HG03460 (cell line): ENCODE measurements around the gene ROGDI.

Source experiments
- ATAC-seq: cut with Tn5 transposase; IDR thresholded peaks from one replicate; pipeline ENCODE4 v1.9.1; 2021; ENCODE audit not compliant: unreplicated experiment

ROGDI gene, protein sequence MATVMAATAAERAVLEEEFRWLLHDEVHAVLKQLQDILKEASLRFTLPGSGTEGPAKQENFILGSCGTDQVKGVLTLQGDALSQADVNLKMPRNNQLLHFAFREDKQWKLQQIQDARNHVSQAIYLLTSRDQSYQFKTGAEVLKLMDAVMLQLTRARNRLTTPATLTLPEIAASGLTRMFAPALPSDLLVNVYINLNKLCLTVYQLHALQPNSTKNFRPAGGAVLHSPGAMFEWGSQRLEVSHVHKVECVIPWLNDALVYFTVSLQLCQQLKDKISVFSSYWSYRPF

DNA sequence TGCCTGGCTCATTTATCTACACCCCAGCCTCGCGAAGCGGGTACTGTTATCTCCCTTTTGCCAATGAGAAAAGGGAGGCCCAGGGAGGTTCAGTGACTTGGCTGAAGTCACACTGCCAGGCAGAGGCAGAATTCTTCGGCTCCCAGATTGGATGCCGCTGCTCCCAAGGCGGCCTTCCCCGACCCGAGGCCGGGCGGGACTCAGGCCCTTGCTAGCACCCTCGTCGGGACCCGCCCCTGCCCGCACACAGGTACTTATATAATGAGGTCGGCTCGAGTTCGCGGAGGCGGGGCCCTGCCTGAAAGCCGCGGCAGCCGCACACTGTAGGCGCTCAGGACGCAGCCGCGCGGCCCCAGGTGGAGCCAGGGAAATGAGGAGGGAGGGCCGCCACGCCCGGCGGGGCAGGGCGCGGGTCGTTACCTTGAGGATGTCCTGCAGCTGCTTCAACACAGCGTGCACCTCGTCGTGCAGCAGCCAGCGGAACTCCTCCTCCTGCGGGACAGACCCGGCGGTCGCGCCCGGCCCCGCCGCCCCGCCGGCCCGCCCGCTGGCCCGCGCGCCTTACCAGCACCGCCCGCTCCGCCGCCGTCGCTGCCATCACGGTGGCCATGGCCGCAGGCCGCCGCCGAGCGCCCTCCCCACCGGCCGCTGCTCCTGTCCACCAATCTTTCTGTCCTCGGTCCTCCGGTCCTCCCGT, at the start of gene ROGDI:
TSS of gene ROGDI (minus strand) at position 672 of the 697 bp plus-strand sequence. CDS start at position 610, 62 bp downstream.
- ATAC-seq: peak; percentile 55

DNA sequence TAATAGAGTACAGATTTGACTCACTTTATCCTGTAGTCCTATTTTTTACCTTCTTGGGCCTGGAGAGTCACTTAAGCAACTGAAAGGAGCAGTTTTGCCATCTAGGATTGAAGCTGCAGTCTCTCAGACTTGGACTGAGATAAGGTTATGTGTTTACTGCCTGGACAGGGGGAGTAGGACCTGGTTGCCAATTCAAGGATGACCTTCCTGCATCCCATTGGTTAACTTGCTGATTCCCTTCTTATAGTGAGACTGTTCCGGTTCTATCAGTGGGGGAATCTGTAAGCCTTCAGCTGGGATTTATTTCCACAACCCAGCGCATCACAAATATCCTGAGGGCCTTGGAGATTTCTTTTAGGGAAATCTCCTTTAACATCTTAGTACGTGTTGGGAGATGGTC, 47.8 kb upstream of the ROGDI start:
- ATAC-seq: no peak

DNA sequence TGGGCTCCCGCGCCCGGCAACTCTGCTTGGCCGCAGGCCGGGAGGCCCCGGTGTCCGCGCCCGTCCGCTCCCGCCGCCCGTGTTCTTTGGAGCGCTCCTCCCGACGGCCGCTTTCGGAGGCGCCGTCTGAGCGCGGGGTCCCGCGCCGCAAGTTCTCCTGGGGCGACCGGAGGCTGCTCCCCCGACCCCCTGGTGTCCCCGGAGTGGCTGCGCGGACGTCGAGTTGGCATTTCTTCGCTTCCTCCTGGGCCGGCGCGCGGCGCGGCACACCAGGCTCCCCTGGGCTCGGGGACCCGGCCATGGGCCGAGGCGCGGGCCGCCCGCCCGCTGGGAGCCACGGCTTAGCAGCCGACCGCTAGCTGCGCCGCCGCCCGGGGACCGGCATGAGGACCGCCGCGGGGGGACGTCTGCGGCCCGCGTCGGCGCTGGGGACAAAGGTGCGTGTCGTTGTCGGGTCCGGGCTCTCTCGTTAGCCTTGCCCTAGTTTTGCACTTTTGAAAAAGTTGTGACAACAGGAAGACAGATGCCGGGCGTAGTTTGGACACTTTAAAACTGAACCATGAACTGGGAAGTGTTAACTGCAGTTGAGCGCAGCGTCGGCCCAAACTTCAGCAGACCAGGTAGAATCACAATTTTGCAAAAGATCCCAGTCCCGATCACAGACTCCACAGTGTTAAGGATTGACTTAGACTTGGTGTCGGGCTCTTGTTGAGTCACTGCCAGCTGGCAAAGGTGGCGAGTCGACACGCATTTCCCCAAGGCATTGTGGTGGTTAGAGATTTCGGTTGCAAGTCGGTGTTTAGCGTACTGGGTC, 45.5 kb upstream of the ROGDI start:
- peak; percentile 19 for ATAC-seq

DNA sequence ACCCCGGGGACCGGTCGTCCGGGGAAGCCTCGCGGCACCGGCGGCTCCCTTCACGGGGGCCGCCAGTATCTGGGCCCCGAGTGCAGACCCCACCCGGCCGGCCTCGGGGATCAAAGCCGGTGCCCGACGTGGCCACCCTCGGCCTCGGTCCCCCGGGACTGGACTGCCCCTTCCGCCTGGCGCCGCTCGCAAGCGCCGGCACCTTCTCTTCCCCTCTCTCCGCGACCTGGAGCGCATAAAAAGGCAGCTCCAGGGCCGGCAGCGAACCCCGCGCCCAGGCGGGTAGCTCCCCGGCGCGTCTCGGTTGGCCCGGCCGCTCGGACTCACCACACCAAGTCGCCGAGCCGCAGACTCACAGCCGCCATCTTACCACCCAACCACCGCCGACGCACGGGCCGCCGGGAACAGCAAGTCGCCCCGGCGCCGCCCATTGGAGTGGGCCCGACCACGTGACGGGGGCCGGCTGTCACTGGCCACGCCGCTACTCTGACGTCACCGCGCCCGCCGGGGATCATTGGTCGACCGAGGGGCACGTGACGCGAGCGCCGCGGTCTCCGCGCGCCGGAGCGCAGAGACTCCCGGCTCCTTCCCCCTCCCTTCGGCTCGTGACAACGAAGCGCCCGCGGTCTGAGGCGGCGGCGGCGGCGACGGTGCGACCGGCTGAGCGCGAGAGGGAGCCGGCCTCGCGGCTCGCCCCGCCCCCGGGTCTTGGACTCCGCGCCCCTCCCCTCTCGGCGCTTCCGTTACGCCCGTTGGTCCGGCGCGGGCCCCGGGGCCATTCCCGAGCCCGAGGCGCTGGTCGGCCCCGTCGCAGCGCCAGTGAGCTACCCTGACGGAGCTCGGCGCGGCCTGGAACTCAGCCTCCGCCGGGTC, 44.7 kb upstream of the ROGDI start, which contains the start of the genes GLYR1 and UBN1:
TSS of gene GLYR1 (minus strand) at position 388 of the 873 bp plus-strand sequence. CDS start at position 365, 23 bp downstream.
TSS of gene UBN1 (plus strand) at position 581 of the 873 bp plus-strand sequence. CDS start 5,437 bp downstream, outside the sequence.
- peak; percentile 83 for ATAC-seq

DNA sequence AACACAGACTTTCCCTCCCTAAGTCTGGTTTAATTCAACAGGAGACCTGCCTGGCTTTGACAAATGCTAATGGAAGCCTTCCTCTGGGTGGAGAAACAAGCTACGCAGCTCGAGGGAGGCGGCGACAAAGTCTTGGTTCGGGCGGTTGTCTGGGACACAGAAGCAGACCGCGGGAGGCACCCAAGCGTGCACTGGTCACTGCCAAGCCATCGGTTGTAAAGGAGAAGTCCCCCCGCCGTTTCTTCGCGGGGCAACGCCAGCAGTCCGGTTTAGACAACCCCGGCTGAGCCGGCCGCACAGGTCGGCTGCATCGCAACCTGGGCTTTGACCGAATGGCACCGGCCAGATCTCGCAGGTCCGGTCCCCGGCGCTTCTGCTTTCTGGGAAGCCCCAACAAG, 44.1 kb upstream of the ROGDI start:
- ATAC-seq: peak; percentile 20

DNA sequence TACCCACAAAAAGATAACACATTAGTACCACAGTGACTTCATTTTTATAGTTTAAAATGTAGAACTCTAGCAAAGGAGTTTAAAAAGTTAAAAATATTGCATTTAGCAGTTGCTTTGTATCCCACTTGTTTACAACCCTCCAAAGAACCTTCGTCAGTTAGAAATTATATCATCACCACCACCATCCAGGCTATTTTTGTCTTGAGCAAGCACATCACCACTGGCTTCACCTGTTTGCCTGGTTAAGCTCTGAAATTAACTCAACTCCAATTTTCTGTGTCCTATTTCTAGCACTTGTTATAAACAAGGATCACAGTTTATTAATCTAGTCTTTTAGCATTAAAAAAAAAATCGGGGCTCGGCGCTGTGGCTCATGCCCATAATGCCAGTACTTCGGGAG, 38.6 kb upstream of the ROGDI start:
- ATAC-seq: no peak

DNA sequence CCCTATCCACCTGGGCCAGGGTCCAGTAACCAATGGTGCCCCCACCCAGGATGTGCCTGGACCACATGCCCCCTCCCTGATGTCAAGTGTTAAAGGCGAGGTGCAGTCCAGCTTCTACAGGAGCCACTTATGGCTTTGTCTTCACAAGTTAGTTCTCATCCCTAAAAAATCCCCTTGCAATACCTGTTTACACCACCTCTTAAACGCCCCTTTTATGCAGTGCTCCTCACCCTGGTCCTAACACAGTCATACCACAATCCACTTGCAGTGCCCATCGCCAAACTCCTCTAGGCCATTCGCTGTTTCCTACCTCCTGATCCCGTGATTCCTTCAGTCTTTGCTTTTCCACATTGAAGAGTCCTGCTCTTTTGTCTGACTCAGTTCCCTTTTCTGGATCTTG, 37.5 kb upstream of the ROGDI start:
- ATAC-seq: no peak

DNA sequence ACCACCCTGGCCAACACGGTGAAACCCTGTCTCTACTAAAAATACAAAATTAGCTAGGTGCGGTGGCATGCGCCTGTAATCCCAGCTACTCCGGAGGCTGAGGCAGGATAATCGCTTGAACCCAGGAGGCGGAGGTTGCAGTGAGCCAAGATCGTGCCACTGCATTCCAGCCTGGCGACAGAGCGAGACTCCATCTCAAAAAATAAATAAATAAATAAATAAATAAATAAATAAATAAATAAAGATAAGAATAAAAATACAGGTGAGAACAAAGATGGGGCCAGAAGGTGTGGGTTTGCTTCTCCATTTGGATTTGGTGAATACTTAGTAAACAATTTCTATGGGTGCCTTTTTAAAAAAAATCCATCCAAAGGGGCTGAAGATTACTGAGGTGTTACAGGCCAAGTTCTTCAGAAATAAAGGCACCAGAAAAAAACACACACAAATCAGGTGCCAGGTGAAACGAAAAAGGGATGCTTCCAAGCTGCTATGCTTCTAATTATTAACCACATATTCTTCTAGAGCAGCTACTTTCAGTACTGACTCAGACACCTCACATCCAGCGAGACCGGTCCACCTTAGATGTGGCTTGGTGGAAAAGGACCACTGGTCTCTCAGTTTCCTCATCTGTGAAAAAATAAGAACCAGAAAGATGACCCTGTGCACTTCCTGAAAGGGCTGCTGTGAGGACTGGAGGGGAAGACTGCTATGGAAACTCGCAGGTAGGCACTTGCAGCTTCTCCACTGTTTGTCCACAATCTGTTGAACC, 35.5 kb upstream of the ROGDI start:
- peak; percentile 57 for ATAC-seq

DNA sequence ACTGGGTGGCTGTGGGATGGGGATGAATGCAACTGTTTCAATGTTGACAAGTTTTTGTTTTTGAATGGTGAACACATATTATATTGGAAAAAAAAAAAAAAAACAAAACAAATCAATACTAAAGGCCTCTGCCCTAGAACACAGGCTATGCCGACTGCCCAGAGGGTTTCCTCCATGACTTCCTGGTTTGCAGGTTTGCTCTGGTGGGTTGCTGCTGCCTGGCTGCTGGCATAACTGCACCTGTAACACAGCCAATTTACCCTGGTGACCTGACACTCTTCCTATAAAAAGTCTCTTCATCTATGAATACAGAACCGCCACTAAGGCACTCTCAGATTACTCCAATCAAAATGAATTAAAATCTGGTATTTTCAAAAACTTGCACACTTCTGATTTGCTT, 34.3 kb upstream of the ROGDI start:
- no peak for ATAC-seq

DNA sequence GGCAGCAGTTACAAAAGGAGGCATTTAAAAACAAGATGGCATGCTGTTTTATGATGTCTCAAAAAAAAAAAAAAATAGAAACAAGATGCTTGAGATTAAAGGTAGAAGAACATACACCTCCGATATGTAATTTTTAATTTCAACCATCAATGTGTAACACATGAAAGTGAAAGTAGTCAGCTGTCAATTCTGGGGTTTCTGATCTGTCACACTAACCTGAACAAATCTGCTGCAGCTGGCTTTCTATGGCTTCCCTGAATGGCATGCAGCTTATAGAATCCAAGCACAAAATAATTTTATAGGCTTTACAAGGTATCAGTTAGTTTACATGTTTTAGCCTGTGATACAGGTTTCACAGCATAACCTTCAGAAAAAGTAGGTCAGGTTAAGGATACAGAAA, 31.2 kb upstream of the ROGDI start:
- ATAC-seq: no peak

DNA sequence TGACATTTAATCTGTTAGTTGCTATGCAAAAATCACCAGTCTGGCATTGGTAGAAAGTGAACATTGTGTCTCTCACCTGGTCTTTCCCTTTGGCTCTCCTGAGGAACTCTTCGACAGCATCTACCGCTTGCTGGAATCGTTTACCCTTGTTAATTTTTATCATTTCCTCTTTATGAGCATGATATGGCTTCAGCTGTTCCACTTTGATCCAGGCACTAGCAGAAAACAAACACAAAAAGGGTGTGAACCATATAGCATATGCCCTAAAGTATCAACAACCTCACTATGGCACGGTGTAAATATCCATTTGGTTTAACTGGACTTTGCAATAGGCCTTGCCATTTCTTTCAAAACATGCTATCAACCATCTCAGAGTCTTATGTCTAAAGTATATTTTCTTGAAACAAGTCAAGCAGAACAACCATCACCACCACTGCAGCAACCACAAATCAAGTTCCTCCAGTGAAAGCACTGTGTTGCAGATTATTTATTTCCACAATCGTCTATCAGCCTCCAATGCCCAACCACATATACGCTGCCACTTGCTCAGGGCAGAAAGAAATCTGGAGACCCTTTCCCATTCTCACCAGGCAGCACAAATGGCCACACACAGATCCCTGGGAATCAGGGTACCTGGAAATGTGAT, 30.4 kb upstream of the ROGDI start:
- ATAC-seq: no peak

DNA sequence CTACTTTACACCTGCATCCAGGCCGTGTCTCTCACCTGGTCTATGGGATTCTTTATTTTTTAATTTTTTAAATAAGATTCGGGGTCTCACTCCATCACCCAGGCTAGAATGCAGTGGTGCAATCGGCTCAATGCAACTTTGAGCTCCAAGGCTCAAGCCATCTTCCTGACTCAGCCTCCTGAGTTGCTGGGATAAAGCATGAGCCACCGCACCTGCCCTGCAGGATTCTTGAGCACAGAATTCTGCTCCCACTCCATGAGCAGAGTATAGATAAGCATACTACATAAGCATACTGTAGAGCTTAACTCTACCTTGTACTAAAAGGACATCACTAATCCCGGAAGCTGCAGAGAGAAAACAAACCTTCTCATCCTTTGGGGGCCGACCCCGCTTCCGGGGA, 29.2 kb upstream of the ROGDI start:
- ATAC-seq: no peak

DNA sequence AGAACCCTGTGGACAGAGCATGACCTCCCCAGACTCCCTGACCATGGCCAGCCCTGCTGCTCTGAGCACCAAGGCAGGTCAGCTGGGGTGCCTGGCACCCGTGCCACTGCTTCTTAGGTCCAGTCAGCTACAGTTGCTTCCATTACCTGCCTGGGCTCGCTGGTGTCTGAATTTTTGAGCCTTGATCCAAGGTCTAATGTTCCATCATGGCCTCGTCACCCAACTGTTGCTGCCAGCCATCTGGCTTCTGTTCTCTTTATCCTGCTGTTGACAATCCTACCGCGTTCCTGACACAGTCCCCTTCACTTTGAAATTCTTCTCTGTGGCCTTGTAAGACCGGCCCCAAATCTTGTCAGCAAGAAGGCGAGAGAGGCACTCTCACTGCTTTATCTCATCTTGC, 28.0 kb upstream of the ROGDI start:
- no peak for ATAC-seq

DNA sequence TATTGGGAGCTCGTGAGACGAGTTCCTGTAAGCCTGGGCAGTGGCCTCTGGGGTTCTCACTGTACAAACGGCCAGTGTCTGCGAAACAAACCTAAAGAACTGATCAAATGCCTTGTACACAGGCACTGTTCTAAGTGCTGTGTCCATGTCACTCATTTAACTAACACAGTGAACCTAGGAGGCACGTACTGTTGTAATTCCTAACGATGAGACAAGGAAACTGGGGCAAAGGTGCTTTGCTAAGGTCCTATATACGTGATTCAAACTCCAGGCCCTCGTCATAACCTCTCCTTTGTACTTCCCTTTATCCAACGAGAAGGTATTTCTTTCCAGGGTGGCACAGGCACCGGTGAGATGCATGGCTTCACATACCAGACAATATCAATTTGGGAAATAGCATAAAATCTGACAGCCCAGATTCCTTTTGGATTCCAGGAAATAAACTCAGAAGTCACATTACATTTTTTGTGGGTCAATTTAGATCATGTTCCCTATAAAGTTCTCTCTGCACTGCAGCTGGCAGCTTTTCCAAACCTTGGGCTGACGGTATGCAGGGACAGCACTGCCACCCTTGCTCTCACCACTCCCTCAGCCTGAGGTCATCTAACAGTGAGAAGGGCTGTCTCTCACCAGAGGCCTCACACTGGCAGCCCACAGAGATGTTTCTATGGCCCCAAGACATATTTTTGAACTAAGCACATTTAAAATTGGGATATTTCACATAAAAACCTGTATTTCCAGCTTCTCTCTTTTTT, 26.3 kb upstream of the ROGDI start:
- no peak for ATAC-seq

DNA sequence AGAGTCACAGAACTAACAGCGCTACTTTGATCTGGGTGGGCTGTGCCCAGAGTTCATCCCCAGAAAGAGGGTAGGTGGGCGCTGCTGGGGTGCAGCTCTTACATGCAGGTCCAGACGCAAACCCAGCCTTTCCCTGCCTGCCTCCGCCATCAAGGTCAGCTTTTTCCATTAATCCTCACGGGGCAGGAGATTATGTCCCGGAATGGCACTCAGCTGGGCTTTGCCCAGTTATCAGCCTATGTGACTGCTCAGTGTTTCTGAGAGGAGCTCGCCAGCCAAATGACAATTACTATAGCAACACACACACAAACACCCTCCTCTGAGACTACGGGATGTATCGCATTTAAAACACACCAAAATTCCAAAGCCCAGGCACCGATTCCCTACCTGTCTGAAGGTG, 24.5 kb upstream of the ROGDI start:
- ATAC-seq: no peak

DNA sequence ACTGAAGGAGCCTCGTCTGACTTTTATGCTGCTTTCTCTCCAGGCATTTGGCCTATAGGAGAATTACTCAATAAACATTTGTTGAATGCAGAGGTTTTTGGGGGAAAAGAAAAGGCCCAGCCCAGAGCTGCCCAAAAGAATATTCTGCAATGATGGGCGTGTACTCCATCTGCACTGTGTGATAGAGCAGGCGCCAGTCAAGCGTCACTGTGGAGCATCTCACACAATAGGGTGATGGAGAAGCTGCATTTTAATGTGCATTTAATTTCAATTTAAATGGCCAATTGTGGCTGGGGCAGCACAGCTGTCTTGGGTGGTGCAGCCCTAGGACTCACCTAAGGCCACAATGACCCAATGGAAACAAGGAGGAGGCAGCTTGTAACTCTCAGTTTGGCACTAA, 24.1 kb upstream of the ROGDI start:
- ATAC-seq: no peak

DNA sequence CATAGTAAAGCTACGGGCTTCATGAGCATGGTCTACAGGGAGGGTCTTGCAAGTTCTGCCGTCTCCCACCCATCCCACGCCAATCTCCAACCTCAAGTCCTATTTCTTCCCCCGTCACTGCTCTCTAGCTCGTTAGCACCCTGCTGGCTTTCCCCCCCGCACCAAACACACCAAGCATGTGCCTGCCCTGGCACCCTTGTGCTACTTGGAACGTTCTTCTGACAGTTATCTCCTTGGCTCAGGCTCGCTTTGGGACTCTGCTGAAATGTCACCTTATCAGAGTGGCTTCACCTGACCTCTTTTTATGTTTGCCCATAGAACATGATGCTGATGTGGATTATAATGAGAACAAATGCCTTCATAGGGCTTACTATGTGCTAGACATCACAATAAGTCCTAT, 22.8 kb upstream of the ROGDI start:
- no peak for ATAC-seq

DNA sequence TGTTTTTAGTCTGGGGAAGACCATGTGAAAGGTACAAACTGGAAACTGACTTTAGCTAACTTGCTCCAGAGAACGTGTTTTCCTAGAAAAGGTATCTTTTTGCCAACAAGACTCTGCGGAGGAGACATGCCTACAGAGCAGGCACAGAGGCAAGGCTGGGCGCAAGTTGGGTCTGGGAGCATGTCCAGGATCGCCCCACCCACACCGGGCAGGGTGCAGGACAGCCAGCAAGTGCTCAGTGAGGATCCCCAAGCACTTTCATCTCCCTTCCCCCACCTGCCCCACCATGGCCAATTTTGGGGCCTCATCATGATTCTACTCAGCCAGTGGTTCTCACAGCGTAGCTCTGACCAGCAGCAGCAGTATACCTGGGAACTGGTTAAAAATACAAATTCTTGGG, 18.2 kb upstream of the ROGDI start:
- no peak for ATAC-seq
